Mammary epithelial cell (primary cell): ENCODE data around the gene GSTT2B.
"Not testable (repeated sequence)": the region's sequence is repeated elsewhere in the genome, so short reads cannot be mapped to it uniquely, and the experiment has no call there.

Experiments
- EZH2 ChIP-seq: IDR thresholded peaks from 2 replicates; pipeline ENCODE4 v1.6.1; 2012; ENCODE audit warnings: low read length, inconsistent platforms, borderline replicate concordance
- TF ChIP-seq, protein P1 (sequence below), 2 donors: IDR thresholded peaks in 1 of 2; conservative IDR thresholded peaks in 1 of 2; 2 replicates each; pipeline ENCODE4 v1.5.1; 2011 to 2012; ENCODE audit warnings: inconsistent platforms in 2 of 2, low read length in 2 of 2, mild to moderate bottlenecking in 2 of 2, control low read depth in 1 of 2, low read depth in 1 of 2; ENCODE audit not compliant: insufficient read depth in 1 of 2; ENCODE audit errors: extremely low read depth in 1 of 2

DNA sequence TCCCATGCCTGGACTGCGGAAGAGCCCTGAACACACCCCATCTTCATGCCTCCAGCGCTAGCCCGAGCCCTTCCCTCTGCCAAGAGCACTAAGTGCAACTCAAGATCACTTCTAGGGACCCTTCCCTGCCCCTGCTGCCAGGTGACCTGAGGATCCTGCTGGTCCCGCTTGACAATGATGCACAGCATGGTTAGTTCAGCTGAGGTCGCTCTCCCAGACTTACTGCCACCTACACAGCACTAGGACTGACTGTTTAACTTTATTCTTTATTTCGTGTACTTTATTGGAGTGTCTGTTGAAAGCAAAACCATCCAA, 6.0 kb downstream of the GSTT2B start:
- TF ChIP-seq, protein P1, sequence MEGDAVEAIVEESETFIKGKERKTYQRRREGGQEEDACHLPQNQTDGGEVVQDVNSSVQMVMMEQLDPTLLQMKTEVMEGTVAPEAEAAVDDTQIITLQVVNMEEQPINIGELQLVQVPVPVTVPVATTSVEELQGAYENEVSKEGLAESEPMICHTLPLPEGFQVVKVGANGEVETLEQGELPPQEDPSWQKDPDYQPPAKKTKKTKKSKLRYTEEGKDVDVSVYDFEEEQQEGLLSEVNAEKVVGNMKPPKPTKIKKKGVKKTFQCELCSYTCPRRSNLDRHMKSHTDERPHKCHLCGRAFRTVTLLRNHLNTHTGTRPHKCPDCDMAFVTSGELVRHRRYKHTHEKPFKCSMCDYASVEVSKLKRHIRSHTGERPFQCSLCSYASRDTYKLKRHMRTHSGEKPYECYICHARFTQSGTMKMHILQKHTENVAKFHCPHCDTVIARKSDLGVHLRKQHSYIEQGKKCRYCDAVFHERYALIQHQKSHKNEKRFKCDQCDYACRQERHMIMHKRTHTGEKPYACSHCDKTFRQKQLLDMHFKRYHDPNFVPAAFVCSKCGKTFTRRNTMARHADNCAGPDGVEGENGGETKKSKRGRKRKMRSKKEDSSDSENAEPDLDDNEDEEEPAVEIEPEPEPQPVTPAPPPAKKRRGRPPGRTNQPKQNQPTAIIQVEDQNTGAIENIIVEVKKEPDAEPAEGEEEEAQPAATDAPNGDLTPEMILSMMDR (conservative IDR thresholded peaks at IDR 0.05 in 1 of 2, IDR thresholded peaks at IDR 0.05 in 1 of 2; ENCODE audit: extremely low read depth in 1 of 2, insufficient read depth in 1 of 2, low read depth in 1 of 2, low read length in 2 of 2), result not testable (repeated sequence)
- TF ChIP-seq EZH2, result not testable (repeated sequence)
